ENCODE measurements around the gene TOGARAM2.

TOGARAM2 gene

GRCh38 chr2:29033656-29034055 lies 52.6 kb downstream of the TOGARAM2 start:
- Mint-ChIP-seq H3K27ac (no peak overlapping the region), H3K4me3 (no peak overlapping the region), H3K27me3 (ENCODE audit: low read depth, poor library complexity) (peaks cover 41% of the 10 kb centered on the region), H3K9me3 (no peaks in the 10 kb centered on the region), H3K36me3 (ENCODE audit: low read depth) (no peaks in the 10 kb centered on the region), H3K4me1 (no peaks in the 10 kb centered on the region)
- no peak for DNase-seq
- TF ChIP-seq CTCF (IDR thresholded peaks at IDR 0.05), result no peak

GRCh38 chr2:29035016-29035745 lies 54.1 kb downstream of the TOGARAM2 start:
- no peaks in the 10 kb centered on the region for H3K36me3 Mint-ChIP-seq (ENCODE audit: low read depth)

GRCh38 chr2:29039718-29040480 lies 58.8 kb downstream of the TOGARAM2 start:
- H3K27ac Mint-ChIP-seq, result no peak overlapping the region
- H3K4me3 Mint-ChIP-seq, result no peak overlapping the region
- TF ChIP-seq CTCF (IDR thresholded peaks at IDR 0.05), result no peak
- no peaks in the 10 kb centered on the region for H3K9me3 Mint-ChIP-seq
- no peak for DNase-seq
- peaks cover 58% of the 10 kb centered on the region for H3K27me3 Mint-ChIP-seq (ENCODE audit: low read depth, poor library complexity)
- H3K4me1 Mint-ChIP-seq, result peaks cover 16% of the 10 kb centered on the region
- H3K36me3 Mint-ChIP-seq (ENCODE audit: low read depth), result no peaks in the 10 kb centered on the region

More at GRCh38 chr2:29035016-29035745, 54.1 kb downstream of the TOGARAM2 start:
- no peak for DNase-seq
- Mint-ChIP-seq H3K9me3 (no peaks in the 10 kb centered on the region), H3K27ac (no peak overlapping the region), H3K27me3 (ENCODE audit: low read depth, poor library complexity) (peaks cover 50% of the 10 kb centered on the region), H3K4me3 (no peak overlapping the region), H3K4me1 (no peaks in the 10 kb centered on the region)
- no peak for TF ChIP-seq CTCF (IDR thresholded peaks at IDR 0.05)

GRCh38 chr2:29040552-29040951 lies 59.5 kb downstream of the TOGARAM2 start:
- Mint-ChIP-seq H3K27me3 (ENCODE audit: low read depth, poor library complexity) (peaks cover 59% of the 10 kb centered on the region), H3K4me3 (no peak overlapping the region), H3K4me1 (peaks cover 16% of the 10 kb centered on the region), H3K36me3 (ENCODE audit: low read depth) (no peaks in the 10 kb centered on the region), H3K9me3 (no peaks in the 10 kb centered on the region), H3K27ac (no peak overlapping the region)
- no peak for DNase-seq
- no peak for TF ChIP-seq CTCF (IDR thresholded peaks at IDR 0.05)

GRCh38 chr2:29041161-29041660 lies 60.1 kb downstream of the TOGARAM2 start:
- peaks cover 16% of the 10 kb centered on the region for H3K4me1 Mint-ChIP-seq
- H3K4me3 Mint-ChIP-seq, result no peak overlapping the region
- no peak for TF ChIP-seq CTCF (IDR thresholded peaks at IDR 0.05)
- H3K36me3 Mint-ChIP-seq (ENCODE audit: low read depth), result no peaks in the 10 kb centered on the region
- no peak overlapping the region for H3K27ac Mint-ChIP-seq
- H3K27me3 Mint-ChIP-seq (ENCODE audit: low read depth, poor library complexity), result peaks cover 59% of the 10 kb centered on the region
- no peaks in the 10 kb centered on the region for H3K9me3 Mint-ChIP-seq
- DNase-seq, result no peak

All from nephron progenitor cell (in vitro differentiated cells).